HG03108 (cell line): ENCODE data around the gene LYSMD2.

Source experiments
- ATAC-seq: cut with Tn5 transposase; IDR thresholded peaks from one replicate; pipeline ENCODE4 v1.9.1; 2021; ENCODE audit warnings: moderate library complexity; ENCODE audit not compliant: unreplicated experiment

Gene LYSMD2

DNA sequence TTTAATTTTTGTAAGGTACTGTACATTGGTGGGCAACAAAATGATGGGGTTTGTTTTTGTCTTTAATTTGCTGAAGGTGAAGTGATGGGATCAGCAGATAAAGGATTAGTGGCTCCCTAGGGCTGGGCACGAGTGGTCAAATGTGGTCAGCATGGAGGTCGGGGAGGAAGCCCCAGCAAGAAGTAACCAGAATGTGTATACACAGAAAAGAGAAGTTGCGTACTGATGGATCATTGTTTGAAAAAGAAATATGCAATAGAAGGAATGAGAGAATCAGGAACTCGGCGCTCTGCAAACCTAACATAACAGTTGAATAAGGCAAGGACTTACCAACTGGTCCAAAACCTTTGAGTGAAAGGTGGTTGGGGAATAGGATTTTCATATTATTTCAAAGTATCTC, 15.4 kb upstream of the LYSMD2 start:
- ATAC-seq, result no peak

DNA sequence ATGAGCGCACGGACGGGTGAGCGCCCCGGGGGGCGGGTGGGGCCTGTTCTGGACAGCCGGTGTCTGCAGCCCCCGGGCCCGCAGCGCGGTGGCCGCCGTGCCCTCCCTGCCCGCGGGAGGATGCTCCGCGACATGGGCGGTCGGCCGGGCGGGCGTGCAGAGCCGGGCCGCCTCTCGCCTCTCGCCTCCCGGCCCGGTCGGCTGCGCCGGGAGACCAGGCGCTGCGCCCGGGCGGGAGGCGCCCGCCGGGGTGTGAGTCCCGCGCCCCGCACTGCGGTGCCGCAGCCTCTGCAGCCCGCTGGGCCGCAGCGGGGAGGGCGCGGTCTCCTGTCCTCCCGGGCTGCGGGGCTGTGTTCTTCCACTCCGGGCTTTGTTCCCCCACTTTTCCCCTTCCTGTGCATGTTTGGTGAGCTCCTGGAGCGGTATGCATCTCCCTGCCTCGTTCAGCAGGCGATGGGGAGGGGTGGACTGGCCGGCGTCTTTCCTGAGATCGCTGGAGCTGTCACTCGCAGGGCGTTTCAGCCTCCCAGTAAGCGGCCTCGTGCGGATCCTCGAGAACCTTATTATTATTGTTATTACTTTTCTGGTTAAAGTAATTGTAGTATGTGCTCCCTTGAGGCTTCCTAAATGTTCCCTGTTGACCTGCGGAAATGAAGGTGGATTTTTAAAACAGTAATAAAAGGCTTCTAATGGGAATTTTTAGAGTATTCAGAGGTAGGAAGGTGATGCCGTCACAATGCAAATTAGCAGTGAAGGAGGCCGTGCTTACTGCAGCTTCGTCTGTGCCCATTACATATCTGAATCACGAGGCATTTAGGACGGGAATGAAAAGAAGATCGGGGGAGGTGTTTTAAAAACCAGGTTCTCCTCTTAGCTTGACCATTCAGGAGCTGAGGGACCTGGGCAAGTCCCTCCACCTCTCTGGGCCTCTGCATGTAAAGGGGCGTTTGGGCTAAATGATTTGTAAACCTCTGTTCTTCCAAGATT, 14.5 kb upstream of the LYSMD2 start:
- ATAC-seq, result peak; percentile 23

DNA sequence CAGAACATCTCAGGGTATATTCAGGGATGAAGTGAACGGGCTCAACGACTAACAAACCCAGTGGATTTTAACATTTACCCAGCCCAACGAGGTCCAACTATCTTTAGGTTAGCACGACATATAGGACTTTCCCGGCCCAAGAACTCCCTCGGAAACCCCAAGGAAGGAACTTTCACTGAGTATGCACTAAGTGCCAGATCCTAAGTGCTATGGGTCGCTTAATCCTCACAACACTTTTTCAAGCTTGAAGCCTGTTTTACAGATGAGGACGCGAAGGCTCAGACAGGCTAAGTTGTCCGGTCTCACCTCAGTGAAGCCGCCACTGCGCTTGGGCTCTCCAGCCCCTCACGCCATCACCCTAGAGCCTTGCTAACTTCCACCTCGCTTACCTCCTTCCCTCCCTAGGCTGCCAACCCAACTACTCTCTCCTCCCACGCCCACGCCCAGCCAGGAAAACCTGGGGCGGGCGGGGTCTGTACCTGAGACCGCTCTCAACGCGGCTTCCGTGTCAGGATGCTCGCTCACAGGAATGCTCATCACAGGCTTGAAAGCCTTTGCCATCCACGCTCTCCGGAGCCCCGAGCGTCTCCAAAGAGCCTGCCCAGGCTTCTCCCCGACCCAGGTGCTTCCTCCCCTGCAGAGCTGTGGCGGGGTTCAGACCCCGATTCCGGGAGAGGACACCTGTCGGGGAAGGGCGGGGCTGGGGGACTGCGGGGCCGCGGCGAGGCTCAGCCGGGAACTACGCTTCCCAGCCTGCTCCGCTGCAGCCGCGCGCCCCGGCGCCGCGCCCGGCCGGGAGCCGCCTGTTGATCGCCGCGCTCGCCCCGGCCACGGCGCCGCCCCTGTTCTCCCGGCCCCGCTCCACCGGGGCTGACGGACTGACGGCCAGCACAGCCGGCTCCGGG, 13.6 kb upstream of the LYSMD2 start, which contains the start of gene TMOD2:
Gene TMOD2, plus strand, starts transcription at position 806 of the 905 bp plus-strand sequence. CDS start 14,845 bp downstream, outside the sequence.
- peak; percentile 72 for ATAC-seq

GRCh38 chr15:51750186-51750585, 12.7 kb upstream of the LYSMD2 start:
- no peak for ATAC-seq

- no peak for ATAC-seq
Observed at GRCh38 chr15:51749307-51749706, 11.9 kb upstream of the LYSMD2 start.

DNA sequence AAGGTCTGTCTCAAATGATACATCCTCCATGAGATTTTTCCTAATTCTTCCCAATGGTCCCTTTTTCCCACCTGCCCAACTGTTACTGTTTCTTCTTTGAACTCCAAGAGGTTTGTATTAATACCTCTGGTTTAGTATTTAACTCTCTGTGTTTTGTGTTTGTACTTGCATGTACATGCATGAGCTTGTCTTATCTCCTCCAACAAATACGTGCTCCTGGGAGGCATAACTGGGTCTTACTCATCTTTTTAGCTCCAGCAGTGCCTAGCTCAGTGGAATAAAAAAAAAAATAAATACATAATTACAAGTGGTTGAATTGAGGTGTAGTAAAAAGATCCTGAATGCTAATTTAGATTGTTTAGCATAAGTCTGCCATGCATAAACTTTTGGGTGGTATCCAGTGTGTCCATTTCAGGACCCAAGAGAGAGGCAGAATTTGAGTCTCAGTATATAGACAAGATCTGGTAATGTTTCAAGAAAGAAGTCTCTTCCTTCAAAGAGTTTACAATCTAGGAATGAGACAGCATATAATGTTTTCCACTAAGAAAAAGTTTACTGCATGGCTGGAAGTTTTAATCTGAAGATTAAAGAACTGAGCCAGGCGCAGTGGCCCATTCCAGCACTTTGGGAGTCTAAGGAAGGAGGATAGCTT, 1.7 kb upstream of the LYSMD2 start:
- ATAC-seq, result no peak

- no peak for ATAC-seq
Observed at GRCh38 chr15:51738553-51738952, 1.1 kb upstream of the LYSMD2 start.

- peak; percentile 17 for ATAC-seq
Observed at GRCh38 chr15:51736751-51737521, 519 bp downstream of the LYSMD2 start.

- peak; percentile 25 for ATAC-seq
Observed at GRCh38 chr15:51736069-51736468, 1.4 kb downstream of the LYSMD2 start.

DNA sequence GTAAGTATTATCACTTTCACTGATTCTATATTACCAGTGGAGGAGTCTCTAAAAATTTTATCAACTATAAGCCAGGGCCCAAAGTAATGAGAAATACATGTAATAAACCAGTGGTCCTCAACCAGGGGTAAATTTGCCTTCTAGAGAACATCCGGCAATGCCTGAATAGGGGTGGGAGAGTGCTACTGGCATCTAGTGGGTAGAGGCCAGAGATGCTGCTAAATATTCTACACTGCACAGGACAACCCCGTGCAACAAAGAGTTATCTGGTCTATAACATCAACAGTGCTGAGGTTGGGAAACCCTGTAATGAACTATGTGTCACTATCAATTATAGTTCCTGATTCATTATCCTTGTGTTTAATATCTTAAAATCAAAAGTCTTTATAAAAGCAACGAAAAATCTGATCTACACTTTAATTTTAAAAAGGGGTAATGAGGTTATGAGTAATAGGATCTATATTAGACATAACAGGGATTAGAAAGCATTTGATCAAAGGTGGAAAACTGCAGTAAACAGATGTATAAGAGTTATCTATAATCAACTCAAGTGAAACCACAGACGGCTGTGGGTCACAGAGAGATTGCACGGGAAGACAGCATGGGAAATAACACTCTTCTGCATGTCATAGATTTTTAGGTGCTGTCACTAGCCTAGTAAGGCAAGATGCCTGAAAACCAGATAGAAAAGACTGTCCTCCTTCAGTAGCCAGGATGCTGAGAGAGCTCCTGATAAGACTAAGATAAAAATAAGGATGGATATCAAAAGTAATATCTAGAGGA, 2.0 kb downstream of the LYSMD2 start:
- no peak for ATAC-seq

DNA sequence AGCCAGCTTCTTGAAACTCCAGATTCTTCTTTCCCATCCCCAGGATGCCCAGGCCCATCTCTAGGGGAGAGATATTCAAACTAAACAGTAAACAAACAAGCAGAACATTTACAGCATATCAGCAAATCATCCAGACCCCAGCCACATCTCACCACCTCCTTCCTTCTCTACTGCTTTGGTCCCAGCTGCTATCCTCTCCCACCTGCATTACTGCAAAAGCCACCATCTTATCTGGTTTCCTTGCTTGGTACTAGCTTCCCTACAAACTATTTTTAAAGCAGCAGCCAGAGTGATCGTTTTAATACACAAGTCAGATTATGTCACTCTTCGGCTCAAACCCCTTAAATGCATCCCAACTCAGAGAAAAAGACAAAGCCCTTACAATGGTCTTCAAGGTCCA, 4.8 kb downstream of the LYSMD2 start:
- ATAC-seq, result no peak

DNA sequence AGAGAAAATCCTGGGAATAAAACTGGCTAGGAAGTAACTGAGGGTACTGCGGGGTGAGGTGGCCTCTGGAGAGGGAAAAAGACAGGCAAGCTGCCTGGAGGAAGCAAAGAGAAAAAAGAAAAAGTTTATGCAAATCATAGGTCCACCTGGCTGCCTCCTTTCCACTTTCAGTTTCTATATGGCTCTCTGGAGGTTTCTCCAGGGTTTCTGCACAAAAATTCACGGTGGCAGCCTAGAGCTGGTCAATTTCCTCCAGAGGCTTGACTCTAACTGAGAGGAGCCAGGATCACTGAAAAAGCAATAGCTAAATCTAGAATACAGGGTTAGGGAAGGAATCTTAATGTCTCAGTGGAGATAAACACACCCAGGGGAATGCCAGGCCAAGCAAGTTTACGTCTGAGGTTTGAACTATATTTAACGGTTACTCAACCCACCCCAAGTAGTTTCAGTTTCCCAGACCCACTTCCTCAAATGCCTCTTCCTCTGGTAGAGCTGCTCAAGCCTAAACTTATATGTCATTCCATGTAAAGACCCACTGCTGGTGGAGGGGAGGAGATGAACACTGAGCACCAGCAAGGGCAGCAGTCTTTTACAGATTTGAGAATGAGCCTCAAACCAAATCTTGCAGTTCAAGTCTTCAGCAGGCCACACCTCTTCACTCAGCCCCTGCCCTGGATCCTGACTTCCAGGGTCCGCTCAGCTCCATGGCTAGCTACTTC, 5.7 kb downstream of the LYSMD2 start:
- ATAC-seq, result peak; percentile 49

DNA sequence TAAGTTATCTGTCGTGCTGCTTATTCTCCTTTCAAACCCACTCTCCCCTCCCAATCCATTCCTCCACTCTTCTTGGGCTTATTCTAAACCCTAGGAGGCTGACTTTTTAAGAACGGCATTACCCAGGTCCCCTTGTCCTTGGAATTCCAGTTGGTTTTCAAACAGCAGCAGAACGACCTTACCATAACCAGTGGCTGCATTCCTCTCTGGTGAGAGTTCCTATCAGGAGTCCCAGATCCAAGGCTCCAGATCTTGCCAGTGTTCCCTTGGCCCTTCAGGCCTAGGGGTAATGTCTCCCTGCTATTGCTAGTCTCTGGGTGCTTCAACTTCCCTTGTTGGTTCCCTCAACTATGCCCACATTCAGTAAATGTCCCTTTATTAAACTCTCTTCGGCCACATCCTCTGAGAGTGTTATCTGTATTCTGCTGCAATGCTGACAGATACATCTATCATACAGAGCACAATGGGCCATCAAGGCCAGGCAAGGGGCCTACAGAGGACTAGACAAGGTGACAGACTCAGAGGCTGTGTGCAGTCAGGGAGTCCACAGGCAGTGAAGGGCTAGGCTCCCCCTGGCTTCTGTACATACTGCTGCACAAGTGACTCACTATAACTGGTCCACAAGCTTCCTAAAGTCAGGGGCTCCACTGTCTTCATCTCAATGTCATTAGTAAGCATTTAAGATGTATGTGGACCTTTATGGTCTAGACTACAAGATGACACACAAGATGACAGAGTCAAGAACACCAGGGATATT, 10.1 kb downstream of the LYSMD2 start:
- no peak for ATAC-seq

DNA sequence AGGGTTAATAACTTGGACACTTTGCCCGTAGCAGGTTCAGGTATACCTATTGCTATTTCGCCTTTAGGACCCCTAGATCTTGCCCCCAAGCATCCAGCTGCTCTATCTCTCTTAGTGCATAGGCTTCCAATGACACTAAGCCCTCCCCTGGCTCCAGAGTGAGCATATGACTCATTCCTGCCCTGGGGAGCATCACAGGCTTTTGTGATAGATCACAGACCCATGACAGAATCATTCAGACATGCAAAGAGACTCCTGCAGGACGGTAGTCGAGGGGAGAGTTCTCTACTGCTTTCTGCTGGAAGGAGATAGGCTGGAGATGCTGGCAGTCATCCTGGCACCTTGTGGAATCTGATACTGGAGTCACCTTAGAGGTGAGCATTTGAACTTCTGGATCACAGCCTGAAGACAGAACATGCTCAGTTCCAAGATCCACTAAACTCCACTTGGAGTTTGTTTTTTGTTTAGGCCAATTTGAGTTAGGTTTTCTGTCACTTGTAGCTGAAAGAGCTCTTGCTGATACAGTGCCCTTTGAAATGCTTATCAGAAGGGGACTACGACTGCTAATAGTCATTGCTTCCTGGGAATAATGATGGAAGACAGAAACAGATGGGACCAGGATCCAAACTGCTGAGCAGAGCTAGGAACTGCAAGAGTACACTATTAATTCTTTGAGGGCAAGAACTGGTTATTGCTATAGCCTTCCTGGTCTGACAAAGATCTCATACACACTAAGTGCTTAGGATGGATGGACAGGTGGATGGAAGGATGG, 11.0 kb downstream of the LYSMD2 start:
- peak; percentile 67 for ATAC-seq

GRCh38 chr15:51724673-51725072, 12.8 kb downstream of the LYSMD2 start:
- ATAC-seq, result no peak

DNA sequence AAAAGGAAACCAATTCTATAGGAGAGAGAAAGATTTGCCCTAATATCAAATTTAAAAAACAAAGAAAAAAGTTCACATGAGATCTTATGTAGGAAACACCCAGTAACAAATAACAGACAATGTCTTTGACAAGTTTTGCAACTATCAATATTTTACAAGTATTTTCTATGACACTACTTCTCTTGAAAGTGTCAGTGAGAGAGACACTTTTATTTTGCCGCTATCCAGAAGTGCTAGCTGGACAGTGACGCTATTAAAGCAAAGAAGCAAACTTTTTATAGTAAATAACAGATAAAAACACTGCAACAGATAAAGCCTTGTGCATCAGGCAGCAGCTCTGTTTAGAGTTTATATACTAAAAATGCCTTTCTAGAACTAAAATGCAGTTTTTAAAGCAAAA, 13.3 kb downstream of the LYSMD2 start:
- ATAC-seq, result no peak

DNA sequence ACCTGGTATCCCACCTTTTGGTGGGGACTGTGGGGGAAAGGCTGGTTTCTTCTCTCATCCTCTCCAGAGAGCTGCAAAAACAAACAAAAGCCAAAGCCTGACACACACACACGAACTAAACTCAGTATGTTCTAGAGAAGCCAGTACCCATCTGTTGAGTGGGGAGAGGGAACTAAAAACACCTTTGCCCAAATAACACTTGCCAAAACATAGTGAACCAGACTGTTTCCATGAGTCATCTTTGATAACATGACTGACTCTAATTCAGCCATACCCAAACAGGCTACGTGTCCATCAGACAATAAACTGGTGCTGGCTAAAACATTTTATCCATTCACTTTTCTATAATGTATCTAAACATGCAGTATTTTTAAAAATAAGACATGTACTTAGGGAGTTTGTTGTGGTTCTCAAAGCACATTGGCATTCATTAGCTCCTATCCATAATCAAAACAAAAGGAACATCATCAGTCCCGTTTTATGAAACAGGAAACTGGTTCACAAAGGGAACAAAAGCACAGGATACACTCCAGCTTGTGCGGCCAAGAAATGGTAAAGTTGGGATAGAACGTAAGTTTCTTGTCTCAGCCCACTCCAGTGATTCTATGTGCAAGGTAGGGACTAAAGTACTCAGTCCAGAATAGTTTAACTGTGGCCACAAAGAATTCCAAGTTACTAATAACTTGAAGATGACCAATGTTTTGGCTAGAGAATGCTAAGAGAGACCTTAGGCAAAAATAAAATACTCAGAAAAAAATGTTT, 16.1 kb downstream of the LYSMD2 start:
- ATAC-seq, result no peak
